Stimulated activated naive CD8-positive, alpha-beta T cell treated with anti-CD3 and anti-CD28 coated beads, Interleukin-15, amount 100 ng/mL, for 72 hours (primary cell): Measurements from ENCODE around the gene INIP.

Experiments used
- ATAC-seq: fragments of 150-1000 bp; cut with Tn5 transposase; 2 replicates; pipeline ENCODE4 v1.10.0; 2021; ENCODE audit warnings: mild to moderate bottlenecking, moderate library complexity
- DNase-seq, 2 donors: peaks; one replicate each; pipeline ENCODE4 v3.0.0; 2021 to 2022
- H3K27ac Mint-ChIP-seq, 2 donors: one replicate each; pipeline ENCODE4 v1.8.0; 2022; ENCODE audit warnings: mild to moderate bottlenecking in 2 of 2, mixed read lengths in 2 of 2, moderate library complexity in 2 of 2
- H3K27me3 Mint-ChIP-seq: one replicate; pipeline ENCODE4 v1.8.0; 2022; ENCODE audit warnings: mixed read lengths
- H3K4me1 Mint-ChIP-seq: one replicate; pipeline ENCODE4 v1.8.0; 2022; ENCODE audit warnings: mild to moderate bottlenecking, mixed read lengths
- H3K4me3 Mint-ChIP-seq, 2 donors: one replicate each; pipeline ENCODE4 v1.8.0; 2022; ENCODE audit warnings: mild to moderate bottlenecking in 2 of 2, mixed read lengths in 2 of 2, moderate library complexity in 1 of 2
- H3K9me3 Mint-ChIP-seq, 2 donors: one replicate each; pipeline ENCODE4 v1.8.0; 2022; ENCODE audit warnings: mixed read lengths in 2 of 2

The INIP gene, protein sequence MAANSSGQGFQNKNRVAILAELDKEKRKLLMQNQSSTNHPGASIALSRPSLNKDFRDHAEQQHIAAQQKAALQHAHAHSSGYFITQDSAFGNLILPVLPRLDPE

GRCh38 chr9:112717661-112718331, at the start of gene INIP:
Gene INIP, minus strand, starts transcription at chr9:112718117. Its CDS starts 1,632 bp downstream, at chr9:112716485.
- peaks cover 42% of the 10 kb centered on the region for H3K4me1 Mint-ChIP-seq
- no peaks in the 10 kb centered on the region for H3K27me3 Mint-ChIP-seq
- peak within 1 kb of the TSS; percentile 87 to 92 for H3K4me3 Mint-ChIP-seq
- H3K9me3 Mint-ChIP-seq: no peaks in the 10 kb centered on the region
- H3K27ac Mint-ChIP-seq: peak within 1 kb of the TSS; percentile 95
- ATAC-seq: peak; percentile 94
- peak; percentile 97 to 99 for DNase-seq

DNA sequence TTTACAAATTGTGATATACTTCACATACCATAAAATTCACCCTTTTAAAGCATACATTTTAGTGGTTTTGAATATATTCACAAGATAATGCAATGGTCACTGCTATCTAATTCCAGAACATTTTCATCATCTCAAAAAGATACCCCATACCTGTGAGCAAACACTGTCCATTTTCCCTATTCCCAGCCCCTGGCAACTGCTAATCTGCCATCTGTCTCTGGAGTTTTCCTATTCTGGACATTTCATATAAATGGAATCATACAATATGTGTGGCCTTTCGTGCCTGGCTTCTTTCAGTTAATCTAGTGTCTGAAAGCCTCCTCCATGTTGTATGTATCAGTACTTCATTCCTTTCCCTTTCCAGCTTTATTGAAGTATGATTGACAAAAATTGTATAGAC, 47.4 kb upstream of the INIP start:
- no peak overlapping the region for H3K27ac Mint-ChIP-seq
- ATAC-seq: no peak
- H3K4me1 Mint-ChIP-seq: peaks cover 26% of the 10 kb centered on the region
- DNase-seq: no peak
- H3K9me3 Mint-ChIP-seq: peaks cover 6 to 12% of the 10 kb centered on the region in 2 donors
- no peaks in the 10 kb centered on the region for H3K27me3 Mint-ChIP-seq
- H3K4me3 Mint-ChIP-seq: no peak overlapping the region

DNA sequence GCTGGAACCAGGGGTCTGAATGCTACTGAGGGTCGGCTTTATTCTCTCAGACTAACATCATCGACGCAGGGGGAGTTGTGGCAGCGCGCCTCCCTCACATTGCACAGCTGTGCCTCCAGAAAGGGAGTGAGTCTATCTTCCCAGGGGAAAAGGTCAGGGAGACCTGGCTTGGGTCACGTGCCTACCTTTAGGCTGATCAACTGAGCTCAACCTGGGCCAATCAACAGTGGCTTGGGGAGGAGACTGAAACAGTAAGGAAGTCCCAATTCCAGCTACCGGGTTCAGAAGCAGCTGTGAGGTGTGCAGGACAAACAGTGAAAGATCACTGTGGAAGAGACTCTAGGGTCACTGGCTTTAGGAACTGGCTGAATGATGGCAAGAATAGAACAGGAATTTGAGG, 46.9 kb upstream of the INIP start:
- H3K4me1 Mint-ChIP-seq: peaks cover 30% of the 10 kb centered on the region
- DNase-seq (no peak), ATAC-seq (no peak)
- H3K27me3 Mint-ChIP-seq: no peaks in the 10 kb centered on the region
- H3K27ac Mint-ChIP-seq: no peak overlapping the region
- H3K9me3 Mint-ChIP-seq: peaks cover 6 to 12% of the 10 kb centered on the region in 2 donors
- no peak overlapping the region for H3K4me3 Mint-ChIP-seq

GRCh38 chr9:112764344-112764743, 46.4 kb upstream of the INIP start:
- Mint-ChIP-seq H3K4me1 (peaks cover 32% of the 10 kb centered on the region), H3K27ac (no peak overlapping the region), H3K4me3 (no peak overlapping the region), H3K27me3 (no peaks in the 10 kb centered on the region), H3K9me3 (peaks cover 6 to 12% of the 10 kb centered on the region in 2 donors)
- no peak for DNase-seq
- ATAC-seq: no peak

DNA sequence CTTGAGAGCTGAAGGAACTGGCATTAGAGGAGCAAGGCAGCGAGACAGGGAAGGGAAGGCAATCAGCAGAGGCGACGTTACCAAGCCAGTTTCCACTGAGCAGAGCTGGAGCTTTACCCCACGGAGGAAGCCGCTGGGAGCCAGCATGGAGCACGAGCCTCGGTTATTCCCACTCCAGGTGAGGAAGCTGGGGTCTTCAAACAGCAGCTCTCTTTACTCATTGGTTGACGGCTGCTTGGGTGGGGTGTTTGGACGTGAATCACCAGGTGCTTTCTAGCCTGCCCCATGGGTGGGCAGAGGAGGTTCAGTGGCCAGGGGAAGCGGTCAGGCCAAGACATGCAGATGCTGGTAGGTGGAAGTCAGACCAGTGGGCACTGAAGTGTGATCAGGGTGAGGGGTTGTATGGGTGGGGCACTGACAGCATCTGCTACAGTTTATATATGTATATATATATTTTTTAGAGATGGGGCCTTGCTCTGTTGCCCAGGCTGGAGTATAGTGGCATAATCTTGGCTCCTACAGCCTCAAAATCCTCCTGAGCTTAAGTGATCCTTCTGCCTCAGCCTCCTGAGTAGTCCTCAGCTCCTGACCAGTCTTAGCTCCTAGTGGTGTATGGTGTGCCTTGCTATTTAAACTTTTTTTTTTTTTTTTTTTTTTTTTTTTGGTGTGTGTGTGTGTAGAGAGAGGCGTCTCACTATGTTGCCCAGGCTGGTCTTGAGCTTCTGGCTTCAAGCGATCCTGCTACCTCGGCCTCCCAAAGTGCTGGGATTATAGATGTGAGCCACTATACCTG, 45.0 kb upstream of the INIP start:
- Mint-ChIP-seq H3K27ac (no peak overlapping the region), H3K4me3 (no peak overlapping the region), H3K27me3 (no peaks in the 10 kb centered on the region), H3K9me3 (peaks cover 6 to 9% of the 10 kb centered on the region in 2 donors), H3K4me1 (peaks cover 42% of the 10 kb centered on the region)
- DNase-seq: no peak
- no peak for ATAC-seq

DNA sequence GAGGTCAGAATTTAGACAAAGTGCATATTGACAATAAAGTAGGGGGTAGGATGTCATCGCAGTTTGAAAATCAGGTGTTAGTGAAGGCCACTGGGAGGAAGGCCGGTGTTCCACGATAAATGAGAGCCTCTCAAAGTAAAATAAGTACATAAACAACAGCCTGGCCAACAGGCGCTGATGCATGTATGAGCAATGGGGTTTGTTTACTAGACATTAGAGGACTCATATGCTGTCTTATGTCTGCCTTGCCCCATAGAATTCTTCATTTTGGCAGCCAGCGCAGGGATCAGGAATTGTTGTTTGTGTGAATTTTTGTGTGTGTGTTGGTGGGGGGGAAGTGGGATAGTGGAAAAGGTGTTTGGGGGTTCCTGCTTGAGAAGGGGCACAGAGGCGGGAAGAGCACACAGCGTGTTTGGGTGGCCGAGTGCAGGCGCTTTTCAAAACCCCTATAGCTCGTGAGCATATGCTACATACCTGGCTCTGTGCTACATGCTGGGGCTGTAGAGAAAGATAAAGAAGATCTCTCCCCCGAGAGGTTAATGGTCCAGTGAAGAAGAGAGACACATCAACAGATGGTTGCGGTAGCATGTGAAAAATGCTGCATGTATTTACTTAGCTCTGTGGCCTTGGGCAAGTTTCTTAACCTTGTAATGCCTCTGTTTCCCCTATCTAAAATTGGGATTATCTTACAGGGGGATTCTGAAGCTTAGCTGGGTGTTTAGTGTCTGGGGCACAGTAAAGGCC, 44.2 kb upstream of the INIP start:
- ATAC-seq: no peak
- Mint-ChIP-seq H3K4me3 (no peak overlapping the region), H3K4me1 (peaks cover 50% of the 10 kb centered on the region)

DNA sequence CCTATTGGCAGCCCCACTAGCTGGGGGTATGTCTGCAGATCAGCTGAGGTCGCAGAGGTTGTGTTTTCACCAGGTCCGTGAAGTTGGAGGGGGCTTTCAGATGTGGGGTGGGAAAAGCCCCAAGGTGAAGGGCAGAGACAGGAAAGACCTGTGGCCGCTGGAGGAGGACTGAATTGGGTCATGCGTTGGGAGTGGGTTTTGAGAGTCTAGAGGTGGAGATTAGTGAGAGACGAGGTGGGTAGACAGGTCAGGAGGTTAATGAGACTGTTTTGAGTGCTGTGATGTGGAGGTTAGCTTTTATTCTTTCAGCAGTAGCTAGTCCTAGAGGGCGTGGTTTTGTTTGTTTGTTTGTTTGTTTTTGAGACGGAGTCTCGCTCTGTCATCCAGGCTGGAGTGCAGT, 42.9 kb upstream of the INIP start:
- Mint-ChIP-seq H3K9me3 (no peaks in the 10 kb centered on the region), H3K27ac (no peak overlapping the region), H3K4me1 (peaks cover 62% of the 10 kb centered on the region), H3K27me3 (no peaks in the 10 kb centered on the region), H3K4me3 (no peak overlapping the region)
- peak; percentile 54 for ATAC-seq
- no peak for DNase-seq

More for the DNA sequence above, 44.2 kb upstream of the INIP start:
- DNase-seq: no peak
- no peaks in the 10 kb centered on the region for H3K27me3 Mint-ChIP-seq
- peaks cover 6 to 7% of the 10 kb centered on the region in 2 donors for H3K9me3 Mint-ChIP-seq
- H3K27ac Mint-ChIP-seq: no peak overlapping the region

DNA sequence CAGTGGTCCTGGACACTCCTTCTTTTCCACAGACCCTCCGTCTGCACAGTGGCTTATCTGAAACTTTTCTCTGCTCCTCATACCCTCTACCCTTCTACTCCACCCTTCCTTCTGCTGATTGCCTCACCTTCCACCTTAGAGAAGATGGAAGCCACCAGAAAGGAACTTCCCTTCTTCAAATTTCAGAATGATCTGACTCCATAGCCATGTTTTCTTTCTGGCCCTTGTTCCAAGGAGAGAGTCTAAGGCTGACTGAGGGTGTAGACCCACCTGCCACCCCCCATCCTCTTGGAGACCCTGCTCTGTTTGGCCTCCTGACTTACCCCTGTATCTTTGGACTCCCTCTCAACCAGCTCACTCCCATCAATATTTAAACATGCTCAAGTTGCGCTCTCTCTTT, 40.0 kb upstream of the INIP start:
- ATAC-seq (no peak), DNase-seq (no peak)
- H3K27me3 Mint-ChIP-seq: no peaks in the 10 kb centered on the region
- H3K27ac Mint-ChIP-seq: no peak overlapping the region
- H3K4me1 Mint-ChIP-seq: peaks cover 78% of the 10 kb centered on the region
- H3K9me3 Mint-ChIP-seq: no peaks in the 10 kb centered on the region
- H3K4me3 Mint-ChIP-seq: no peak overlapping the region

DNA sequence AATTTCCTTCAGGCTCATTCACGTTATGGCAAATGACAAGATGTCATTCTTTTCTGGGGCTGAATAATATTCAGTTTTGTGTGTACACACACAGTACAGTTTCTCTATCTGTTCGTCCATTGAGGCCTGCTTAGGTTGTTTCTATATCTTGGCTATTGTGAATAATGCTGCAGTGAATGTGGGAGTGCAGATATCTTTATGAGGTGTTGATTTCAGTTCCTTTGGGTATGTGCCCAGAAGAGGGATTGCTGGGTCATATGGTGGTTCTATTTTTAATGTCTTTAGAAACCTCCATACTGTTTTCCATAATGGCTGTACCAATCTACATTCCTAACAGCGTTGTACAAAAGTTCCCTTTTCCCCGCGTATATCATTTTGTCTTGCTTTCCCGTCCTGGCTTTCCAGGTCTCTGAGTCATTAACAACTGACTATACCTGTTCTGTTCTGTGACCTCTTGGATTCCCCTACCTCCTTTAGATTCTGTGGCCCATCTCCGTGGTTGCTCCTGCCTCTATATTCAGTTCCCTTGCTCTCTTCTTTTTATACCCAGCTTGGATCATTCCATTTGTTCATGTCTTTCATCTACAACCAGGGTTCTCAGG, 39.5 kb upstream of the INIP start:
- H3K4me3 Mint-ChIP-seq: no peak overlapping the region
- no peak for DNase-seq
- ATAC-seq: no peak

GRCh38 chr9:112755675-112756074, 37.8 kb upstream of the INIP start:
- H3K27me3 Mint-ChIP-seq: no peaks in the 10 kb centered on the region
- H3K9me3 Mint-ChIP-seq: no peaks in the 10 kb centered on the region
- peaks cover 86% of the 10 kb centered on the region for H3K4me1 Mint-ChIP-seq
- ATAC-seq (no peak), DNase-seq (no peak)
- H3K27ac Mint-ChIP-seq: no peak overlapping the region
- H3K4me3 Mint-ChIP-seq: no peak overlapping the region

More for the DNA sequence above, 39.5 kb upstream of the INIP start:
- Mint-ChIP-seq H3K27me3 (no peaks in the 10 kb centered on the region), H3K9me3 (no peaks in the 10 kb centered on the region), H3K27ac (no peak overlapping the region), H3K4me1 (peaks cover 84% of the 10 kb centered on the region)

DNA sequence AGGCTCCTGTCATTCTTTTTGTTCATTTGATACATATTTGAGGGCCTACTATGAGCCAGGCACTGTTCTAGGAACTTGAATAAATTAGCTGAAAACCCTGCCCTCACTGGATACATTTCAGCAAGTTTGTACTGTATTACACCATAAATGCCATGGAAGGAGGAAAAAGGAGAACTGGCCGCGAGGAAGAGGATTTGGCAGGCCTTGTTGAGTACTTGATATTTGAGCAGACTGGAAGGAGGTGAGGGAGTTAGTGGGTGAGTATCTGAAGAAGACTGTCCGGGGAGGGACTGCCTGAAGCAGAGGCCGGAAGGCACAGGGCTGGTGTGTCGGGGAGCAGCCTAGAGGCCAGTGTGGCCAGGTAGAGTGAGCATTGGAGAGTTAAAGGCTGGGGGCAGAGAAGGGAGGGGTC, 37.1 kb upstream of the INIP start:
- no peak for ATAC-seq

GRCh38 chr9:112754578-112754977, 36.7 kb upstream of the INIP start:
- peak; percentile 38 to 51 for DNase-seq
- Mint-ChIP-seq H3K4me3 (peak overlapping the region; percentile 29 to 44), H3K9me3 (no peaks in the 10 kb centered on the region), H3K27ac (peak overlapping the region in 1 of 2 donors; percentile 91), H3K27me3 (no peaks in the 10 kb centered on the region), H3K4me1 (peaks cover 85% of the 10 kb centered on the region)
- peak; percentile 81 for ATAC-seq

More for the DNA sequence above, 37.1 kb upstream of the INIP start:
- Mint-ChIP-seq H3K9me3 (no peaks in the 10 kb centered on the region), H3K4me1 (peaks cover 84% of the 10 kb centered on the region), H3K27me3 (no peaks in the 10 kb centered on the region), H3K27ac (peak overlapping the region in 1 of 2 donors; percentile 91), H3K4me3 (peak overlapping the region; percentile 29 to 44)
- DNase-seq: no peak

DNA sequence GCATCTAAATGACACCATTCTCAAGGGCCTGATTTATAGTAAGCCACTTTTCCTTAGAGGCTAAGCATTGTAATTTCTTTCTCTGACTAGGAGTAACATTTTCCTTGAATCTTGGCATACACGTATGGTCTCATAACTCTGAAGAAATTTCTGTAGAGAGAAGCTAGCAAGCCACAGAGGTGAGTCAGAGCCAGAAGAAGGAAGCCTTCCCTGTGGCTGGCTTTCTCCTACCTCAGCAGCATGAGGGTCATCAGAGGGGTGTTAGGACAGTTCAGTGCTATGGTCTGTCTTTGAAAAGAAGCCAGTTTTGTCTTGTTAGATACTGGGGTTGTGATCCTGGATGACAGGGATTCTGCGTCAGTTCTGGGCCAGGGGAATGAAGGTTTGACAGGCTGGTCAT, 35.8 kb upstream of the INIP start:
- H3K4me1 Mint-ChIP-seq: peaks cover 87% of the 10 kb centered on the region

GRCh38 chr9:112752334-112753125, 34.6 kb upstream of the INIP start:
- no peaks in the 10 kb centered on the region for H3K9me3 Mint-ChIP-seq
- DNase-seq: peak in 1 of 2 donors; percentile 30

More for the DNA sequence above, 35.8 kb upstream of the INIP start:
- H3K27me3 Mint-ChIP-seq: no peaks in the 10 kb centered on the region
- ATAC-seq: no peak
- peak in 1 of 2 donors; percentile 30 for DNase-seq
- no peaks in the 10 kb centered on the region for H3K9me3 Mint-ChIP-seq
- no peak overlapping the region for H3K27ac Mint-ChIP-seq
- peak overlapping the region; percentile 16 to 49 for H3K4me3 Mint-ChIP-seq

More at GRCh38 chr9:112752334-112753125, 34.6 kb upstream of the INIP start:
- Mint-ChIP-seq H3K4me3 (peak overlapping the region; percentile 28 to 85), H3K27ac (no peak overlapping the region), H3K27me3 (no peaks in the 10 kb centered on the region), H3K4me1 (peaks cover 92% of the 10 kb centered on the region)
- ATAC-seq: peak; percentile 24
